ENCODE measurements around the gene PTCSC3.

GRCh38 chr14:36111822-36112583 lies 64.5 kb downstream of the PTCSC3 start:
- TF ChIP-seq EZH2 (IDR thresholded peaks at IDR 0.05; ENCODE audit: borderline replicate concordance) (no peak), EZH2phosphoT487 (IDR thresholded peaks at IDR 0.05; ENCODE audit: low read depth, severe bottlenecking, unreplicated experiment) (no peak)

All from hepatocyte (in vitro differentiated cells).